HG03469 (cell line): Measurements from ENCODE around the gene CDON.

Source experiments
- ATAC-seq: cut with Tn5 transposase; IDR thresholded peaks from one replicate; pipeline ENCODE4 v1.9.1; 2021; ENCODE audit warnings: mild to moderate bottlenecking, moderate library complexity, moderate number of reproducible peaks; ENCODE audit not compliant: unreplicated experiment

The CDON gene

DNA sequence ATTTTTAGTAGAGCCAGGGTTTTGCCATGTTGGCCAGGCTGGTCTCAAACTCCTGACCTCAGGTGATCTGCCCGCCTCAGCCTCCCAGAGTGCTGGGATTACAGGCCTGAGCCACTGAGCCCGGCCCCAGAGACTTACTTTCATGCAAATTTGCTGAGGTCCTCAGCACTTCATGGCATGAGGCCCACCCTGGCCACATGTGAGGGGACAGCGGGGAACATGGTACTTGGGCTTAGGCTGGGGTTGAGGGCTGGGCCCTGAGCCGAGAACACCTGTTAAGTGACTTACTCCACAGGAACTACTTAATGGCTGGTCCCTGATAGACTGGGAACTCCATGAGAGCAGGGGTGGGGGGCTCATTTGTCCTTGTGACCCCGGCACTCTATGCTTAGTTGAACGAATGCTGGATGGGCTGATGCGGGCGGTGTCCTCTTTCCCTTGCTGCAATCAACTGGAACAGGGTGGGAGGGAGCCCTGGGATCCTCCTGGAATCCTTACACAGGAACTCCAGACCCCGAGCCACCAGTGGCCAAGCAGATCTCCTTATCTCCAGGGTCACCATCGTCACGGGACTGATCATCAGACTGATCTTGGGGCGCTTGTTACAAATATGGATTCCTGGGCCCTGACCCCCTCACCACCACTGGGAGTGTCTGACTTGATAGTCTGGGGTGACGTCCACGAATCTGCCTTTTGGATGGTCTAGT lies 115.8 kb downstream of the CDON start:
- ATAC-seq, result no peak

GRCh38 chr11:125945797-125946520 lies 116.7 kb downstream of the CDON start, which contains the start of gene VSIG10L2:
VSIG10L2 (plus strand) TSS chr11:125946044; CDS start chr11:125946056, 12 bp downstream.
- ATAC-seq, result no peak

DNA sequence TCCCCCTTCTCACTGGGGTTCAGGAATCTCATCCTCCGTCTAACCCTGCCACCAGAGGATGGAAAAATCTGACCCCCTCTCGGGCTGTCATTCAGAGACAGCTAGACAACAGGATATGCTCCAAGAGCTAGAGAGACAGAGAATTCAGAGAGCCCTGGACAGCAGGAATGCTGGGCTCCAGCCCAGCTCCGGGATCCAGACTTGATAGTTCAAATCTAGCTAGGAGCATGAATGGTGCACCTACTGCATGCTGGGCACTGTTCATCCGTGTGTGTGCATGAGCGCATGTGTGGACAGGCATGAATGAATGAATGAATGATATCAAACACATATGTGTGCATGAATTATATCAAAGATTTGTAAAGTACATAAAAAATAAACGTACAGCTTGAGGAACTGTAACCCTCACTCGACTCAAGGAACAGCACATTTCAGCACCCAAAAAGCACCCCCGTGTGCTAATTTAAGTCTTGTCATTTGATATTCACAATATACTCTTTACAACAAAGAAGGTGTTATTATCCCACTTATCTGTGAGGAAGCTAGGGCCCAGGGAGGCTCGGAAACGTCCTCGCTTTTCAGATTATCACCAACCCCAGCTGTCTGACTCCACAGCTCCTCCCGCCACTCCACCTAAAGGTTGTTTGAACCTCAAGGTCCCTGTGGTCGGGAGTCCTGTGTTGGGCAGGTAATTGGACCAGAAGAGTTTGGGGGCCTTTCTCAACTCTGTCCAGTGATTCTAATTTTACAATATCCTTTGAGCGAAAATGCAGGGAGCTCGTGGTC lies 117.5 kb downstream of the CDON start:
- ATAC-seq, result no peak

- no peak for ATAC-seq
Observed at GRCh38 chr11:125944350-125945010, 118.2 kb downstream of the CDON start.

DNA sequence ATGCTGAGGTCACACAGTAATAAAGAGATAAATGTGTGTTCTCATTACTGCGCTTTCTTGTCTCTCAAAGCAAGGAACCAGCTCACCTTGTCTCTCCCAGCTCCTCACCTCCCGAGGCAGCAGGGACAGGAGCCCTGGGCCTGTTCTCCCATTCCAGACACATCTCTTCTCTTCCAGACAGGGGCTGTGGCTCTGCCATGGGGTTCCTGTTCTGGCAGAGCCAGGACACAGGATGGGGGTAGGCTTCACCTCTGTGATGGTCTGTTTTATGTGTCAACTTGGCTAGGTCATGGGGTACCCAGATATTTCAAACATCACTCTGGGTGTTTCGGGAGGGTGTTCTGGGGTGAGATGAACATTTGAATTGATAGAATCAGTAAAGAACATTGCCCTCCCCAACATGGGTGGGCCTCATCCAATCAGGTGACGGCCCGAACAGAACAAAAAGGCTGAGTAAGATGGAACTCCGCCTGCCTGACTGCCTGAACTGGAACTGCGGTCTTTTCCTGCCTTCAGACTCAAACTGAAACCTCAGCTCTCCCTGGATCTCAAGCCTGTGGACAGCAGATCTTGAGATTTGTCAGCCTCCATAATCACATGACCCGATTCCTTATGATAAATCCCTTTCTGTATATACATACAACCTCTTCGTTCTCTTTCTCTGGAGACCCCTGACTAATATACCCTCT lies 118.9 kb downstream of the CDON start:
- no peak for ATAC-seq

DNA sequence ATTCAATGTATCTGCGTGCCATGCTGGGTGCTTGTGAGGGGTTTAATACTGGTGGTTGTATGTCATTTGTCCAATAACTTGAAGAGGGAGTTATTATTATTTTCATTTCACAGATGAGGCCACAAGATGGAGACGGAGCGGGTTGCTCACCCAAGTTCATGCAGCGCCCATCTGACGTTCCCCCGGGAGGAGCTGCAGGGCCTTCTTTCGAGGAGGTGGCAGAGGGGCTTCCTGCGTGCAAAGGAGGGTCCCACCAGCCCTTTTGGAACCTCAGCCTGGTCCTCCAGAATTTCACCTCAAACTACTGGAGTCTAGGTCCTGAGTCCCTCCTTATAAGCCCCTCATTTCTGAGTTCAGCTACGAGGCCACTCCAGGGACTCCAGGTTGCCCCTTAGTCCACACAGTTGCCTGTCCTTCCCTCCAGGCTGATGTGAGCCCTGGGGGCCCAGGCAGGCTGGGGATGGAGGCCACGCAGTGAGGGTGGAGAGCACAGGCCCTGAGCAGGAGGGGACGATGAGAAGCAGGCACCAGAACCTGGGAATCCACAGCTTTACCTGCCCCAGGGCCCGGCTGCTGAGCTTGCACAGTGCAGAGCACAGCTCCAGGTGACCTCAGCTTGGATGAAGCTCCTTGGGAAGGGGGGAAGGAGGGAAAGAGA lies 119.8 kb downstream of the CDON start:
- ATAC-seq, result no peak

DNA sequence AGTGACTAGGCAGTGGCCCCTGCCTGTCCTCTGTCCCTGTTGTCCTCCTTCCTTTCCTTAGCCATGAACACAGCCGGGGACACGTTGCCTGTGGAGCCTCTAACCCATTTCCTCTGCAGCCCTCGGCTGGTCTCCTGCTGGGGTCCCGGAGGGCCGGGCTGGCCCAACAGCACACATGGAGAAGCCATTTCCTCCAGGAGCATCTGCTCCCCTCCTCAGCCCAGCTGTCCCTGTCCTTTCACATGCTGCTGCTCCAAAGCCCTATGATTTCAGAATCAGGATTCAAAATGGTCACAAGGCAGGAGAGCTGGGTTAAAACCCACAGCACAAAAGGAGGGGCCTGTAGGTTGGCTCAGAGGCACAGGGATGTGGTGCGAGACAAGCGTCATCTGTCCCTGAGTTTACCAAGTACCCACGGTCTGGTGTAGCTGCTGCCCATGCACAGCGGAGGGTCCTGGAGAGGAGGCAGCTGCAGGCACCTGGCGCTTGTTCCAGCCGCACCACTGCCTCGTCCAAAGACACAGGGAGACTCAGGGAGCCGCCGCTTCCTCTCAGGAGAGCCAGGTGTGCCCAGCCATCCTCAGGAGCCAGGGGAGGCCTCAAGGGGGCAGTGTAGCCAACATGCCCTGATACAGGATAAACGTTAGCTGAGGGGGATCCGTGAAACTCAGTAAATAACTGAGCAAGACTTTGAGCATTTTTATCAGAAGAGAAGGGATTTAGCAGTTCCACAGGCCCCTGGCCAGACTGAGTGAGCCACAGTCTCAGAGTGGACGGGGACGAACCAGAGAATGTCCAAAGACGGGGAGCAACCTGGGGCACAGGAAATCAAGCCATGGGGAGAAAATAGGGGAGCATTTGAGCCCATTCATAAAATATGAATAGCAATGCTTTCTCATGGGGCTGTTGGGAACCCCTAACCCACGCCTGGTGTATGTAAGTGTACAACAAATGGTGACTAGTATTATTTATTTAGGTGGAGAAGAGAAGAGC lies 120.8 kb downstream of the CDON start:
- ATAC-seq, result no peak

DNA sequence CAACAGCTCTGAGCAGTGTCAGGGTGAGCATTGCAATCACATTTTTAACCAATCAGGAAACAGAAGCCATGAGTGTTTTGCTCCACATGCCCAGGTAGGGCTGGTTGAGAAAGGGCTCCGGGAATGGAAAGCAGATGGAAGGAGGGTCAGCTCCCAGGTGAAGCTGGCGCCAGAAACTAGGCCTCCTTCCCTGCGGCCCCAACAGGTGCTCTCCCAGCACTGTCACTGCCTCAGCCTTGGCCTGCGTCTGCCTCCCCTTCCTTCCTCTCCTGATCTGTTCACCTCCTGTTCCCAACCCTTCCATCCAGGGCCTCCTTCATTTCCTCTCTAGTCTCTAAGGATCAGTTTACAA lies 121.4 kb downstream of the CDON start:
- ATAC-seq, result no peak

GRCh38 chr11:125940145-125940544 lies 122.5 kb downstream of the CDON start:
- ATAC-seq, result no peak

DNA sequence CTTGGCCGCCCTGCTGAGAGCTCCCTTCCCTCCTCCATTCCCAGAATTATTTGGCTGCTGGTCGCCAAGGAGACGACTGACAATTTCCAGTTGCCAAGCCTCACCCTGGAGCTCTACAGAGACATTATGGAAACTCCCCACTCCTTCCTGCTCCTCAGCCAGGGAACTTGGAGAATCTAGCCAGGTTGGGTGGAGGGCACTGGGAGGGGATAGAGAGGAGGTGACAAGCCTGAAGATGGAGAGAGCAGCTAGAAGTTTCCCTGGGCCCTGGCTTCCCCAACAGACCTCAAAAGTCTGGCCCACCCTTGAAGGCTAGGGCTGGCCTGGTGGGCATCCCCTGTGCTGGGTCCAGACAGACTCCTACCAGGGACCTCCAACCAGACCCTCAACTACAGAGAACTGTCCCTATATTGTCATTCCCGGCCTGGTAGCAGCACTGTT lies 123.6 kb downstream of the CDON start:
- ATAC-seq, result no peak

- ATAC-seq, result no peak
Observed at GRCh38 chr11:125938418-125938817, 124.2 kb downstream of the CDON start.

DNA sequence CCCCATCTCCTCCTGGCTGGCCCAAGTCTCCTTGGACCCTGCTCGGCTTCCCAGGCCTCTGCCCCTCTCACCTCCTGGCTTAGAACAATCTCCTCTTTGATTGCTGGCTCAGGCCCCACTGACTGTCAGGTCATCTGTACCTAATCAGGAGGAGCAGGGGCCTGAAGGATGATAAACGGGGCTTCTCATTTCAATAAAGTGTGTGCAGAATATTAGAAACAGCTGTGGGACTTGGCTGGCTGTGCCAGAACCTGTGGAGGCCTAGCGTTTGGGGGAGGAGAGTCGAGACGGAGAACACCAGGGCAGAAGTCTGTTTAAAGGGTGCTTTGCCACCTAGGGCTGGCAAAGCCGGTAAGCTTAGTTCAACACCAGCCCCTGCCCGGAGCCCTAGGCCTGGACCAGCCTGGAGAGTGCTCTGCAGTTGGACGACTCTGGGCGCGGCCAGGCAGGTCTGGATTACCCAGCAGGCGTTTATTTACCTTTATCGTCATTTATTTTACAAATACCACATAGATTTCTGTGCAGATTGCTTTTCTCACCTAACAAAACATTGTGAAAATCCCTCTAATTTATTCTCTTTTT lies 127.0 kb downstream of the CDON start:
- ATAC-seq, result no peak

- no peak for ATAC-seq
Observed at GRCh38 chr11:125935056-125935455, 127.6 kb downstream of the CDON start.

DNA sequence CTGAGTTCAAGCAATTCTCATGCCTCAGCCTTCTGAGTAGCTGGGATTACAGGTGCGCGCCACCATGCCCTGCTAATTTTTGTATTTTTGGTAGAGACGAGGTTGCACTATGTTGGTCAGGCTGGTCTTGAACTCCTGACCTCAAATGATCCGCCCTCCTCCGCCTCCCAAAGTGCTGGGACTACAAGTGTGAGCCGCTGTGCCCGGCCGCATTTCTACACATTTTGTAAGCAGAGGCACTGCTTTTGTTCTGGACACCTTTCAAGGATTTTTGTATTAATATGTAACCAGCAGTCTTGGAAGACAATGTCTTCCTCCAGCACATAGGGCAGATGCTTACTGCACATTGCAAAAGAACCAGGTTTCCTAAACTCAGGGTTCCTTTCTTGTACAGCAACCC lies 128.2 kb downstream of the CDON start:
- ATAC-seq, result no peak

GRCh38 chr11:125933030-125933813 lies 129.4 kb downstream of the CDON start:
- ATAC-seq, result no peak

GRCh38 chr11:125932301-125932700 lies 130.4 kb downstream of the CDON start:
- no peak for ATAC-seq

DNA sequence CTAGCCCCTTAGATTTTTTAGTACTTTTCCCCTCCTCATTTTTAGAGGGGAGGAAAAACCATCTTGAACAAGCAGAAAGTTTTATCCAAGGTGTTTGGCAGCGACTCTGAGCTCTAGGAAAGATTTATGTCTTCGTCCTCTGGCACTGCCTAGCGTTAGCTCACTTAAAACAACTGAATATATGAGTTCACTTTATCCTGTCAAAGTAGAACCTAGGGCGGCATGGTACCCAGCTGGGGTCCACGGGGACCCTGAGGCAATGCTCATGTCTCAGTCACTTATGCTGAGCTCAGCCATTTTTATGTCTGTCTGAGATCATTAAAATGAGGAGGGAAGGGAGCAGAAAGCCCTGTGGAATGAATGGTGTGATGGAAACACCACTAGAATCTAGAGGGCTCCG lies 131.0 kb downstream of the CDON start:
- ATAC-seq, result no peak

GRCh38 chr11:125931116-125931515 lies 131.6 kb downstream of the CDON start:
- ATAC-seq, result no peak
